ENCODE data around the gene ANKS1B. TPM values are rescaled to one million over a fixed set of nuclear protein-coding genes. Genes with fewer than 3 reads are reported as not detected.

ANKS1B gene
- total RNA-seq, 1 donor from 2014 or later = 2.4 TPM

GRCh38 chr12:99979471-99979870, 5.3 kb downstream of the ANKS1B start:
- DNase-seq (ENCODE audit: low read depth) = no peak
- no peak for FAIRE-seq
- no peaks in the 10 kb centered on the region for H3K79me2 ChIP-seq (ENCODE audit: insufficient read depth, low read length)
- Mint-ChIP-seq H3K27me3 (ENCODE audit: low read depth, unreplicated experiment) (peaks cover 18% of the 10 kb centered on the region), H3K27ac (ENCODE audit: unreplicated experiment) (no peak overlapping the region), H3K9me3 (ENCODE audit: unreplicated experiment) (peaks cover 2% of the 10 kb centered on the region), H3K4me3 (ENCODE audit: unreplicated experiment) (no peak overlapping the region), H3K4me1 (ENCODE audit: low read depth, unreplicated experiment) (no peaks in the 10 kb centered on the region), H3K36me3 (ENCODE audit: low read depth, unreplicated experiment) (no peaks in the 10 kb centered on the region)
- no peak overlapping the region for H3K4me3 ChIP-seq (ENCODE audit: insufficient read depth, low read depth, low read length)
- no peaks in the 10 kb centered on the region for H3K9me3 ChIP-seq (ENCODE audit: insufficient read depth, low read depth, low read length)
- no peak overlapping the region for H3K9ac ChIP-seq (ENCODE audit: low read length)
- no peak overlapping the region for H3K4me2 ChIP-seq (ENCODE audit: low read length)
- TF ChIP-seq CTCF (IDR thresholded peaks at IDR 0.05; ENCODE audit: insufficient read depth, low read depth, low read length) (no peak), EZH2 (IDR thresholded peaks at IDR 0.05; ENCODE audit: insufficient read depth, low read length) (no peak)
- no peak overlapping the region for H2AFZ ChIP-seq (ENCODE audit: low read depth, low read length)
- no peaks in the 10 kb centered on the region for H4K20me1 ChIP-seq (ENCODE audit: insufficient read depth, low read length)
- no peaks in the 10 kb centered on the region for H3K36me3 ChIP-seq (ENCODE audit: insufficient read depth, low read length)
- H3K27me3 ChIP-seq (ENCODE audit: insufficient read depth, low read length) = peaks cover 5% of the 10 kb centered on the region
- no peak overlapping the region for H3K27ac ChIP-seq (ENCODE audit: low read depth, low read length)
- H3K4me1 ChIP-seq (ENCODE audit: insufficient read depth, low read length) = no peaks in the 10 kb centered on the region

GRCh38 chr12:99978152-99978551, 6.6 kb downstream of the ANKS1B start:
- H3K4me1 Mint-ChIP-seq (ENCODE audit: low read depth, unreplicated experiment) = no peaks in the 10 kb centered on the region
- Histone ChIP-seq H3K27me3 (ENCODE audit: insufficient read depth, low read length) (no peaks in the 10 kb centered on the region), H3K4me2 (ENCODE audit: low read length) (no peak overlapping the region), H3K79me2 (ENCODE audit: insufficient read depth, low read length) (no peaks in the 10 kb centered on the region), H3K9me3 (ENCODE audit: insufficient read depth, low read depth, low read length) (no peaks in the 10 kb centered on the region), H2AFZ (ENCODE audit: low read depth, low read length) (no peak overlapping the region), H3K4me1 (ENCODE audit: insufficient read depth, low read length) (no peaks in the 10 kb centered on the region), H4K20me1 (ENCODE audit: insufficient read depth, low read length) (no peaks in the 10 kb centered on the region), H3K27ac (ENCODE audit: low read depth, low read length) (no peak overlapping the region), H3K4me3 (ENCODE audit: insufficient read depth, low read depth, low read length) (no peak overlapping the region), H3K36me3 (ENCODE audit: insufficient read depth, low read length) (no peaks in the 10 kb centered on the region), H3K9ac (ENCODE audit: low read length) (no peak overlapping the region)
- DNase-seq (ENCODE audit: low read depth) (no peak), FAIRE-seq (no peak)
- H3K36me3 Mint-ChIP-seq (ENCODE audit: low read depth, unreplicated experiment) = no peaks in the 10 kb centered on the region
- peaks cover 3% of the 10 kb centered on the region for H3K9me3 Mint-ChIP-seq (ENCODE audit: unreplicated experiment)
- TF ChIP-seq CTCF (IDR thresholded peaks at IDR 0.05; ENCODE audit: insufficient read depth, low read depth, low read length) = no peak
- no peak for TF ChIP-seq EZH2 (IDR thresholded peaks at IDR 0.05; ENCODE audit: insufficient read depth, low read length)
- no peak overlapping the region for H3K4me3 Mint-ChIP-seq (ENCODE audit: unreplicated experiment)
- H3K27ac Mint-ChIP-seq (ENCODE audit: unreplicated experiment) = no peak overlapping the region
- H3K27me3 Mint-ChIP-seq (ENCODE audit: low read depth, unreplicated experiment) = peaks cover 12% of the 10 kb centered on the region

GRCh38 chr12:99977550-99977949, 7.2 kb downstream of the ANKS1B start:
- no peak overlapping the region for H3K9ac ChIP-seq (ENCODE audit: low read length)
- no peak overlapping the region for H3K4me3 ChIP-seq (ENCODE audit: insufficient read depth, low read depth, low read length)
- FAIRE-seq (no peak), DNase-seq (ENCODE audit: low read depth) (no peak)
- no peaks in the 10 kb centered on the region for H3K4me1 ChIP-seq (ENCODE audit: insufficient read depth, low read length)
- H2AFZ ChIP-seq (ENCODE audit: low read depth, low read length) = no peak overlapping the region
- no peak for TF ChIP-seq CTCF (IDR thresholded peaks at IDR 0.05; ENCODE audit: insufficient read depth, low read depth, low read length)
- no peak for TF ChIP-seq EZH2 (IDR thresholded peaks at IDR 0.05; ENCODE audit: insufficient read depth, low read length)
- H4K20me1 ChIP-seq (ENCODE audit: insufficient read depth, low read length) = no peaks in the 10 kb centered on the region
- no peaks in the 10 kb centered on the region for H3K27me3 ChIP-seq (ENCODE audit: insufficient read depth, low read length)
- H3K27me3 Mint-ChIP-seq (ENCODE audit: low read depth, unreplicated experiment) = peaks cover 12% of the 10 kb centered on the region
- H3K4me2 ChIP-seq (ENCODE audit: low read length) = no peak overlapping the region
- no peaks in the 10 kb centered on the region for H3K36me3 ChIP-seq (ENCODE audit: insufficient read depth, low read length)
- H3K4me3 Mint-ChIP-seq (ENCODE audit: unreplicated experiment) = no peak overlapping the region
- no peaks in the 10 kb centered on the region for H3K36me3 Mint-ChIP-seq (ENCODE audit: low read depth, unreplicated experiment)
- H3K9me3 Mint-ChIP-seq (ENCODE audit: unreplicated experiment) = peaks cover 3% of the 10 kb centered on the region
- H3K27ac Mint-ChIP-seq (ENCODE audit: unreplicated experiment) = no peak overlapping the region
- H3K9me3 ChIP-seq (ENCODE audit: insufficient read depth, low read depth, low read length) = no peaks in the 10 kb centered on the region
- H3K79me2 ChIP-seq (ENCODE audit: insufficient read depth, low read length) = no peaks in the 10 kb centered on the region
- H3K27ac ChIP-seq (ENCODE audit: low read depth, low read length) = no peak overlapping the region
- no peaks in the 10 kb centered on the region for H3K4me1 Mint-ChIP-seq (ENCODE audit: low read depth, unreplicated experiment)
